SU-DHL-6 (cell line): ENCODE results near the gene GRM3.

ENCODE experiments used
- EZH2phosphoT487 ChIP-seq: fragments of 200-600 bp; sonication (generic), shearing (Covaris generic); conservative IDR thresholded peaks from 2 replicates; pipeline ENCODE4 v1.6.1; 2018; ENCODE audit warnings: mild to moderate bottlenecking, antibody characterized with exemption, low read length, moderate library complexity, mixed read lengths
- TF ChIP-seq, protein P1 (sequence below): fragments of 200-600 bp; sonication (generic); IDR thresholded peaks from one replicate; pipeline ENCODE4 v1.5.1; 2017; ENCODE audit warnings: antibody characterized with exemption, mild to moderate bottlenecking, low read length, moderate library complexity; ENCODE audit not compliant: insufficient read depth, poor library complexity, severe bottlenecking

DNA sequence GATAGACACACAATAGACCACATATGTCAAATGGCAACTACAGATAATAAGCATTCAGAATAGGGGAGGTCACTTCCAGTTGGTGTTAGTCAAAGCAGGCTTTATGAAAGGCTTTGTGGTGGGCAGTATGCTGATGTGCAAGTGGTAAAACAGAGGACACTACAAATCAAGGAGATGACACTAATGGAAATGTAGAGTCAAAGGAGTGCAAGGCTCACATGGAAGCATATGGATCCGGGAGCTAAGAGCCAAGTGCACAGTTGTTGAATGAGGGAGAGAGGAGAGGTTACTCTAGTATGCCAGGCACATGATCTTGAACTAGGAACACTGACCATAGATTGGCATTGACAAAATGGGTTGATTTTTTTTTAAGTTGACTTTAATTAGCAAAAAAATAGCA, 62.7 kb downstream of the GRM3 start:
- TF ChIP-seq, protein P1, sequence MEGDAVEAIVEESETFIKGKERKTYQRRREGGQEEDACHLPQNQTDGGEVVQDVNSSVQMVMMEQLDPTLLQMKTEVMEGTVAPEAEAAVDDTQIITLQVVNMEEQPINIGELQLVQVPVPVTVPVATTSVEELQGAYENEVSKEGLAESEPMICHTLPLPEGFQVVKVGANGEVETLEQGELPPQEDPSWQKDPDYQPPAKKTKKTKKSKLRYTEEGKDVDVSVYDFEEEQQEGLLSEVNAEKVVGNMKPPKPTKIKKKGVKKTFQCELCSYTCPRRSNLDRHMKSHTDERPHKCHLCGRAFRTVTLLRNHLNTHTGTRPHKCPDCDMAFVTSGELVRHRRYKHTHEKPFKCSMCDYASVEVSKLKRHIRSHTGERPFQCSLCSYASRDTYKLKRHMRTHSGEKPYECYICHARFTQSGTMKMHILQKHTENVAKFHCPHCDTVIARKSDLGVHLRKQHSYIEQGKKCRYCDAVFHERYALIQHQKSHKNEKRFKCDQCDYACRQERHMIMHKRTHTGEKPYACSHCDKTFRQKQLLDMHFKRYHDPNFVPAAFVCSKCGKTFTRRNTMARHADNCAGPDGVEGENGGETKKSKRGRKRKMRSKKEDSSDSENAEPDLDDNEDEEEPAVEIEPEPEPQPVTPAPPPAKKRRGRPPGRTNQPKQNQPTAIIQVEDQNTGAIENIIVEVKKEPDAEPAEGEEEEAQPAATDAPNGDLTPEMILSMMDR = no peak
- TF ChIP-seq EZH2phosphoT487 = no peak
